Activated CD4-positive, alpha-beta memory T cell treated with anti-CD3 and anti-CD28 coated beads for 36 hours (primary cell): ENCODE results near the gene HS3ST4. TPM values are rescaled to one million over a fixed set of nuclear protein-coding genes. Genes with fewer than 3 reads are reported as not detected.
A peak's percentile ranks its signal among the peaks of the same experiment; 100 is the strongest.

Source experiments
- CTCF ChIA-PET: fragments of 350-600 bp; sonication (Branson Sonifier 250); formaldehyde crosslinking; loops from one replicate; lab custom pipeline; 2021; ENCODE audit warnings: antibody characterized with exemption, inconsistent platforms; lab: Charles Lee
- POLR2A ChIA-PET: fragments of 350-600 bp; sonication (Branson Sonifier 250); formaldehyde crosslinking; loops from one replicate; lab custom pipeline; 2021; ENCODE audit warnings: antibody characterized with exemption; lab: Charles Lee
- DNase-seq: peaks from one replicate; pipeline ENCODE4 v3.0.0-alpha.2; 2020
- H3K27ac Mint-ChIP-seq: one replicate; pipeline ENCODE4 v1.8.0; 2021; ENCODE audit warnings: mixed read lengths
- H3K27me3 Mint-ChIP-seq: one replicate; pipeline ENCODE4 v1.8.0; 2021; ENCODE audit warnings: mixed read lengths
- H3K36me3 Mint-ChIP-seq: one replicate; pipeline ENCODE4 v1.8.0; 2021; ENCODE audit warnings: mixed read lengths
- H3K4me1 Mint-ChIP-seq: one replicate; pipeline ENCODE4 v1.8.0; 2021; ENCODE audit warnings: low read depth, mixed read lengths
- H3K4me3 Mint-ChIP-seq: one replicate; pipeline ENCODE4 v1.8.0; 2021; ENCODE audit warnings: mild to moderate bottlenecking, mixed read lengths
- H3K9me3 Mint-ChIP-seq: one replicate; pipeline ENCODE4 v1.8.0; 2021; ENCODE audit warnings: mixed read lengths
- intact Hi-C: fragments of 100-400 bp; cut with micrococcal nuclease; formaldehyde crosslinking; loops from one replicate; pipeline ENCODE4 v1.15.1; 2023
- total RNA-seq, 2 experiments: library from RNA; stranded (reverse); gene quantifications; one replicate each; pipeline ENCODE4 v1.2.3, GENCODE V29; 2021

HS3ST4 gene
- total RNA-seq = not detected

DNA sequence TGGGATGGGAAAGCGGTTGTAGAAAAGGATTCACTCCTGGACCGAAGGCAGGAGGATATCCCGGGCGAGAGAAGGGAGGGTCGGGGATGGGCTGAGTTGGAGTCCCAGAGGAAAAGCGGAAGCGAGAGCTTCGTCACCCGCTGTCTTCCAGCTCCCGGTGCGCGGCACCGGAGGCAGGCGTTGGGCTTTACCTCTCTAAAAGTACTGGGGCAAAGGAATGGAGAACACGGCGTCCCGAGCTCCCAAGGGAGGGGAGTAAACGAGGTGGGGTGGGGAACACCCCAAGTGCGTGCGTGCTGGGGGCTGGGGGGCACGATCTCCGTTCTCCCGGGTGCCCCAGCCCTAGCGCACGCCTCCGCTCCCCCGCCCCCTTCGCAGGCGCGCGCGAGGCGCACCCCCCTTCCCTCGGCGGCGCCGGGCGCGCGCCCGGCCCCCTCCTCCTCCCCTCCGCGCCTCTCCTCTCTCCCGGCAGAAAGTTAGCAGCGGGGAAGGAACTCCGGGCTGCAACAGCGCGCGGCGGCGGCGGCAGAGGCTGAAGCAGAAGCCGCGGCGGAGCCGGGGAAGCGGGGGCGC lies at the start of gene HS3ST4:
Gene HS3ST4, plus strand, starts transcription at position 441 of the 573 bp plus-strand sequence.
- Mint-ChIP-seq H3K4me1 (peaks cover 13% of the 10 kb centered on the region), H3K27ac (no peak within 1 kb of the TSS), H3K9me3 (no peaks in the 10 kb centered on the region), H3K36me3 (no peaks in the 10 kb centered on the region), H3K4me3 (peak within 1 kb of the TSS; percentile 2), H3K27me3 (peaks cover 45% of the 10 kb centered on the region)
- intact Hi-C loops = no loop called here
- DNase-seq = no peak
- ChIA-PET CTCF (no interaction called here), POLR2A (no interaction called here)

DNA sequence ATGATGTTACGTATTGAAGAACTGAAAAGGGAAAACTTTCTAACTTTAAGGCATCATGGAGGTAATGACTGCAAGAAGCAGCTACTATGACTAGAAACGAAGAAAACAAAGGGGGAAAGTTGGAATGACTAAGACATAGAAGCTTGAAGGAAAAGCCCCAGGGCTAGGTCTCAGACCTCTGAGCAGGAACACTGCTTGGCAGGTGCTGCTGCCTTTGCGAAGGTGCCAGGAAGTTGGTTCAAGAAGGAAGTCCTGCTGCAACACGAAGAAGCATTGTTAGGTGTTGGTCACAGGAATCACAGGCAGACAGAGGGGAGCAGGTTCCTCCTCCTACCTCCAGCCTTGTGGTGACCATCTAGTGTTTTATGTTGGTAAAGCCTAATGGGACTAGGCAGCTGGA lies 48.1 kb upstream of the HS3ST4 start:
- H3K4me3 Mint-ChIP-seq = no peak overlapping the region
- H3K36me3 Mint-ChIP-seq = no peaks in the 10 kb centered on the region
- intact Hi-C loops = no loop called here
- POLR2A ChIA-PET = no interaction called here
- CTCF ChIA-PET = no interaction called here
- H3K4me1 Mint-ChIP-seq = no peaks in the 10 kb centered on the region
- no peak overlapping the region for H3K27ac Mint-ChIP-seq
- no peak for DNase-seq
- H3K27me3 Mint-ChIP-seq = no peaks in the 10 kb centered on the region
- peaks cover 11% of the 10 kb centered on the region for H3K9me3 Mint-ChIP-seq

DNA sequence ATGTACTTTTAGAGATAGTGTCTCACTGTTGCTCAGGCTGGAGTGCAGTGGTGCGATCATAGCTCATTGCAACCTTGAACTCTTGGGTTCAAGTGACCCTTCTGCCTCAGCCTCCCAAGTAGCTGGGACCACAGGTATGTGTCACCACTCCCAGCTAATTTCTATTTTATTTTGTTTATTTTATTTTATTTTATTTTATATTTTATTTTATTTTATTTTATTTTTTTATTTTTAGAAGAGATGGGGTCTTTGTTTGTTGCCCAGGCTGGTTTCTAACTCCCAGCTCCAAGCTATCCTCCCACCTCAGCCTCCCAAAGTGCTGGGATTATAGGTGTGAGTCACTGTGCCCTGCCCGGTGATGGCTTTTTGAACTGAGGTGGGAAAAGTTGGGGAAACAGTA lies 35.1 kb upstream of the HS3ST4 start:
- Mint-ChIP-seq H3K27ac (no peak overlapping the region), H3K4me3 (no peak overlapping the region), H3K4me1 (no peaks in the 10 kb centered on the region), H3K36me3 (peaks cover 2% of the 10 kb centered on the region), H3K9me3 (peaks cover 4% of the 10 kb centered on the region), H3K27me3 (peaks cover 9% of the 10 kb centered on the region)
- intact Hi-C loops = no loop called here
- ChIA-PET POLR2A (no interaction called here), CTCF (no interaction called here)
- no peak for DNase-seq

DNA sequence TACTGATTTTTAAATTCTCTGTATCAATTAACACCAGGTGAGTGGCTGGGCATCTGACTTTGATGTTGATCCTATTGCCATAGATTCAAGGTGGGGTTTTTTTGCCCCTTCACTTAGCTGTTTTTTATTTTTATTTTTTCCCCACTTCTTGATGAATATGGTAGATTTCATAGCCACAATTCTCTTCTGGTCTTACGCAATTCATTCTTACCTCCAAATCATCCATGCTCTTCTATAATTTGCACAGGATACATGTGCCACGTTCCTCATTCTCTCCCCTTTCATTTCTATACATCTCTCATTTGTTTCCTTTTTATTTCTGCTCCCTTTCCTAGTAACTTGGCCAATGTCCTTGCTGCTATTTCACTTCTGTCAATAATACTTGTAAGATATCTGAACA lies 14.9 kb upstream of the HS3ST4 start:
- Mint-ChIP-seq H3K4me3 (no peak overlapping the region), H3K27ac (no peak overlapping the region), H3K9me3 (no peaks in the 10 kb centered on the region), H3K36me3 (no peaks in the 10 kb centered on the region), H3K27me3 (peaks cover 2% of the 10 kb centered on the region), H3K4me1 (no peaks in the 10 kb centered on the region)
- intact Hi-C loops = no loop called here
- POLR2A ChIA-PET = no interaction called here
- CTCF ChIA-PET = no interaction called here
- DNase-seq = no peak

DNA sequence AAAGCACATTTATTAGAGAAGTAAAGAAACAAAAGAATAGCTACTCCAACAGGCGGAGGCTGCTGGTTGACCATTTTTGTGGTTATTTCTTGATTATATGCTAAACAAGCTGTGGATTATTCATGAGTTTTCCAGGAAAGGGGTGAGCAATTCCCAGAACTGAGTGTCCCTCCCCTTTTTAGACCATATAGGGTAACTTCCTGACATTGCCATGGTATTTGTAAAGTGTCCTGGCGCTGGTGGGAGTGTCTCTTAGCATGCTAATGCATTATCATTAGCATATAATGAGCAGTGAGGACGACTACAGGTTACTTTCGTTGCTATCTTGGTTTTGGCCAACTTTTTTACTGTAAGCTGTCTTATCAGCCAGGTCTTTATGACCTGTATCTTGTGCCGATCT lies 12.2 kb upstream of the HS3ST4 start:
- H3K27me3 Mint-ChIP-seq = no peaks in the 10 kb centered on the region
- POLR2A ChIA-PET = no interaction called here
- CTCF ChIA-PET = no interaction called here
- no peak overlapping the region for H3K4me3 Mint-ChIP-seq
- DNase-seq = no peak
- H3K4me1 Mint-ChIP-seq = no peaks in the 10 kb centered on the region
- H3K36me3 Mint-ChIP-seq = no peaks in the 10 kb centered on the region
- H3K27ac Mint-ChIP-seq = no peak overlapping the region
- intact Hi-C loops = no loop called here
- no peaks in the 10 kb centered on the region for H3K9me3 Mint-ChIP-seq

DNA sequence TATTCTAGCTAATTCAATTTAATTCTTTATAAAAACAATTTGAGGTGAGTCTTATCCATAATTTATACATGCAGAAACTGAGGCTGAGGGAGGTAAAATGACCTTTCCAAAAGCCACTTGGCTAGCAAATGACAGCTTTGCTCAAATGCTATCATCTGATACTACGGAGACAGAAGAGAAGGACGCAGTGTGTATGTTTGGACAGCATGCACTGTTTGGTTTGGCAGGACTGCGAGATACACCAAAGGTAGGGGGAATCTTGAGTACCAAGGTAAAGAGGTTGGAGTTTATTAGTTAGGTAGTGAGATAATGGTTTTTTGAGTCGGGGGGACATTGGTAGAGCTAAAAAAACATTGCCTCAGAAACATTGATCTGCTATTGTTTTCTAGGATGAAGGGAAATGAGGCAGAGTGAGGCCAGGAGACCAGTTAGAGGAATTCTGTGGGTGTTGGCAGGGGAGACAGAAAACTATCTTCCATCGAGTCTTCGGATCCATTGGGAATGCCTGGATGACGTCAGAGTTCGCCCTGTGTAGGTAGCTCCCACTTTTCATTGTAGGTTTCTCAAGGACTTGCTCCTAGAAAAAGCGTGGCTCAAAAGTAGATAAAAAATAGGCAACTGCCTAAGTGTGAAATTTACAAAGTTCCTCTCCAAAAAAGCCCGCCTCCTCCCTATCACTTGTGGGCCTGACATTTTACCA lies 2.5 kb upstream of the HS3ST4 start:
- peaks cover 33% of the 10 kb centered on the region for H3K27me3 Mint-ChIP-seq
- ChIA-PET POLR2A (no interaction called here), CTCF (no interaction called here)
- peaks cover 13% of the 10 kb centered on the region for H3K4me1 Mint-ChIP-seq
- no peaks in the 10 kb centered on the region for H3K36me3 Mint-ChIP-seq
- no peaks in the 10 kb centered on the region for H3K9me3 Mint-ChIP-seq
- DNase-seq = no peak
- no peak overlapping the region for H3K27ac Mint-ChIP-seq
- intact Hi-C loops = no loop called here
- no peak overlapping the region for H3K4me3 Mint-ChIP-seq

DNA sequence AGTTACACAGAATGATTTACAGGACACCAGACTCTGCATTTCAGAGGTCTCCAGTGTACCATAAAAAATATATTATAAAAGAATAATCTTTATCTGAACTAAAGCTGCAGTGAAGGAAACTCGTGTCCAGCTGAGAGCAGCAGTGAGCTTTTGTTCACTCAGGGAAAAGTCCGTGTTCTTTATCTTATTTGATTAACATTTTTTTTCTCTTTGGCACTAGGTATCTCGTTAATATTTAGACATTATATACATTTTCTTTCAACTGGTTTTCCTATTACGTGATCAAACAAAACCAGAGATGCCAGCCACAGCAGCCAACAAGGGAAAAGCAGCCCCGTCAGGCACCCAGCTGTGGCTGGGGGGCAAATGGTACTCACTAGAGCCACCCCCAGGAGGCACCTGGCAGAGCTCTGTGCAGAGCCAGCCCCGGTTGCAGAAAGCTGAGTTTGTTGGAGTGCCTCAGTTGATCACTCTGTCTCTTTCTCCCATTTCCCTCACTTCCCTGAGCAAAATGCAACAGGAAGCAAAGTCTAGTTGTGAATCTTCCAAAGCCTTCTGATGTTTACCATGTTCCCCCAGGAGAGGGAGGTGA lies 1.1 kb upstream of the HS3ST4 start:
- Mint-ChIP-seq H3K4me1 (peaks cover 13% of the 10 kb centered on the region), H3K27me3 (peaks cover 42% of the 10 kb centered on the region), H3K4me3 (no peak overlapping the region), H3K36me3 (no peaks in the 10 kb centered on the region), H3K27ac (no peak overlapping the region), H3K9me3 (no peaks in the 10 kb centered on the region)
- DNase-seq = no peak
- ChIA-PET CTCF (no interaction called here), POLR2A (no interaction called here)
- intact Hi-C loops = no loop called here

DNA sequence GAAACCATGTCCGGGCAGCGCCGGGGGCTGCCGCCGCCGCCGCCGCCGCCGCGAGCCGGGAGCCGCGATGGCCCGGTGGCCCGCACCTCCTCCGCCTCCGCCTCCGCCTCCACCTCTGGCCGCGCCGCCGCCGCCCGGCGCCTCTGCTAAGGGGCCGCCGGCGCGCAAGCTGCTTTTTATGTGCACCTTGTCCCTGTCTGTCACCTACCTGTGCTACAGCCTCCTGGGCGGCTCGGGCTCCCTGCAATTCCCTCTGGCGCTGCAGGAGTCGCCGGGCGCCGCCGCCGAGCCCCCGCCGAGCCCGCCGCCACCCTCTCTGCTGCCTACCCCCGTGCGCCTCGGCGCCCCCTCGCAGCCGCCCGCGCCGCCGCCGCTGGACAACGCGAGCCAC lies 587 bp downstream of the HS3ST4 start:
- POLR2A ChIA-PET = no interaction called here
- no peaks in the 10 kb centered on the region for H3K36me3 Mint-ChIP-seq
- no peak overlapping the region for H3K4me3 Mint-ChIP-seq
- CTCF ChIA-PET = no interaction called here
- H3K27ac Mint-ChIP-seq = no peak overlapping the region
- intact Hi-C loops = no loop called here
- peaks cover 13% of the 10 kb centered on the region for H3K4me1 Mint-ChIP-seq
- peaks cover 50% of the 10 kb centered on the region for H3K27me3 Mint-ChIP-seq
- no peaks in the 10 kb centered on the region for H3K9me3 Mint-ChIP-seq
- no peak for DNase-seq

DNA sequence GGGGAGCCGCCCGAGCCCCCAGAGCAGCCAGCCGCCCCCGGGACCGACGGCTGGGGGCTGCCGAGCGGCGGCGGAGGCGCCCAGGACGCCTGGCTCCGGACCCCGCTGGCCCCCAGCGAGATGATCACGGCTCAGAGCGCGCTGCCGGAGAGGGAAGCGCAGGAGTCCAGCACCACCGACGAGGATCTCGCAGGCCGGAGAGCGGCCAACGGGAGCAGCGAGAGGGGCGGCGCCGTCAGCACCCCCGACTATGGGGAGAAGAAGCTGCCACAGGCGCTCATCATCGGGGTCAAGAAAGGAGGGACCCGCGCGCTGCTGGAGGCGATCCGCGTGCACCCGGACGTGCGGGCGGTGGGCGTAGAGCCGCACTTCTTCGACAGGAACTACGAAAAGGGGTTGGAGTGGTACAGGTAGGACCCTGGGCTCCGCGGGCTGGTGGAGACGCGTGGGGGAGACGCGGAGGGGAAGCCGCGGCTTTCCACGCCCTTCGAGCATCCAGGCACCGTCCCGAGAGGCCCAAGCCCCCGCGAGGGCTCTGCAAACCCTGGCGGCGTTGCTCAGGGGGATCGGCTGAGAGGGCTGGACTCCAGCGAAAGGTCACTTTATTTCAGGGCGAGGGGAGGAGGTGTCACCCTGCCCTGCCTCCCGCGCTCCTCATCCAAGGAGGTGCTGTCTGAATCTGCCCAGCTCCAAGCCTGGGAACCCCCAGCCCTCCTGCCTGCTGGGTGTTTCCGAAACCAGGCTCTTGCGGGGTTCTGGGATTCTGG lies 1.2 kb downstream of the HS3ST4 start:
- no peaks in the 10 kb centered on the region for H3K9me3 Mint-ChIP-seq
- intact Hi-C loops = no loop called here
- no peak for DNase-seq
- H3K4me3 Mint-ChIP-seq = no peak overlapping the region
- H3K27me3 Mint-ChIP-seq = peaks cover 52% of the 10 kb centered on the region
- peaks cover 13% of the 10 kb centered on the region for H3K4me1 Mint-ChIP-seq
- no peak overlapping the region for H3K27ac Mint-ChIP-seq
- ChIA-PET POLR2A (no interaction called here), CTCF (no interaction called here)
- H3K36me3 Mint-ChIP-seq = no peaks in the 10 kb centered on the region

DNA sequence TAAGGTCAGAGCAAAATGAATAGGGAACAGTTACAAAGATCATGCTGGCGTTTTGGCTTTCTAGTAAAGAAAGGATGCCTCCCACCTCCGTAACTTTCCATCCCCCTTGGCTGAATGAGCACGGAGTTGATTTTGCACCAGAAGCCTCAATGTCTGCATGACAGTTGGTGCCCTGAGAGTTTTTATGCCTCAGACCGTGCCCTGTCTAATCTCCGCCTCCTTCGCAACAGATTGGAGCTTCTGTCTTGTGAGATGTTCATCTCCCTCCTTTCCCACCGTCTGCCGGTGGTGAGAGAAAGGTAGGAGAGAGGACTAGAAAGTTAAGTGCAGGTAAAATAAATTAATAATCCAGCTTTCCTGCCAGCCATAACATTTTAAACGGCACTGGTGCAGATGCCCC lies 1.9 kb downstream of the HS3ST4 start:
- Mint-ChIP-seq H3K9me3 (no peaks in the 10 kb centered on the region), H3K4me1 (peaks cover 13% of the 10 kb centered on the region), H3K36me3 (no peaks in the 10 kb centered on the region), H3K27ac (no peak overlapping the region), H3K4me3 (no peak overlapping the region), H3K27me3 (peaks cover 52% of the 10 kb centered on the region)
- CTCF ChIA-PET = interaction anchor here (0.6 kb wide), 1 partner anchor 18 kb away, joined by 3 read pairs; no protein-coding TSS in a partner anchor
- no peak for DNase-seq
- intact Hi-C loops = no loop called here
- POLR2A ChIA-PET = no interaction called here

DNA sequence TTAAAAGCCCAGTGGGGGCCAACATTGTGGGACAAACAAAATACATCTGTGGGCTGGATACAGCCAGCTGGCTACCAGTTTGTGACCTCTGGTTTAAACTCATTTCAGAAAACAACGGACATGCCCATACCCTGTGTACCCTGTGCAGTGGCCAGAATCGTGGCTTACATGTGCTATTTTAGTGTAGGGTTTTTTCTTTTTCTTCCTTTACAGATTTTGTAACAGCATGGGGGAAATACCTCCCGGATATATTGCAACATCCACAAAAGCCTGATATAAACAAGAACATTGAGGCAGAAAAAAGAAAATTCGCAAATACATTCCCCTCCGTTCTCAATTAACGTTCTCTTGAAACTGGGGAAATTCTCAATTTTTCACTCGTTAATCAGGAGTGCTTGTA lies 7.3 kb downstream of the HS3ST4 start:
- Mint-ChIP-seq H3K36me3 (no peaks in the 10 kb centered on the region), H3K9me3 (no peaks in the 10 kb centered on the region), H3K27ac (no peak overlapping the region), H3K27me3 (peaks cover 24% of the 10 kb centered on the region), H3K4me1 (no peaks in the 10 kb centered on the region), H3K4me3 (no peak overlapping the region)
- intact Hi-C loops = no loop called here
- DNase-seq = no peak
- CTCF ChIA-PET = no interaction called here
- POLR2A ChIA-PET = no interaction called here

DNA sequence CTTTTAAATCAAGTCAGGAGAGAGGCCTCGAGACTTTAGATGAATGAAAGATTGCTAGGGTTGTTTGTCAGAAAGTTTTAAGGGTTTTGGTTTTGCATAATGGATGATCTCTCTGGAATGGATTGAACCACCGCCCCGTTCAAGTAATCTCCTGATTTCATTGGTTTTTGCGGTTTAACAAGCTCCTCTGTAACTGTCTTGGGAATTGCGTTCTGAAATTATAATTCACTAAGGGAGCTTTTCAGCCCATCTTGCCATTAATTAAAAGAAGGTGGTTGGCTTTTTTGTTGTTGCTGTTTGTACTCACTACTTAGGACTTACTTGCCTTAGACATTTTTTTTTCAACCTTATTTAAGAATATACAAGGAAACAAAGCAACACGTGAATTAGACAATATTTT lies 8.8 kb downstream of the HS3ST4 start:
- CTCF ChIA-PET = no interaction called here

More for the DNA sequence above, 8.8 kb downstream of the HS3ST4 start:
- H3K9me3 Mint-ChIP-seq = no peaks in the 10 kb centered on the region
- peaks cover 14% of the 10 kb centered on the region for H3K27me3 Mint-ChIP-seq
- DNase-seq = no peak
- H3K36me3 Mint-ChIP-seq = no peaks in the 10 kb centered on the region
- intact Hi-C loops = no loop called here
- POLR2A ChIA-PET = no interaction called here
- no peak overlapping the region for H3K27ac Mint-ChIP-seq
- no peaks in the 10 kb centered on the region for H3K4me1 Mint-ChIP-seq
- no peak overlapping the region for H3K4me3 Mint-ChIP-seq
